COLO829 (cell line): Measurements from ENCODE around the gene RABL2B.

ENCODE experiments used
- DNase-seq: peaks from one replicate; pipeline ENCODE4 v3.0.0; 2012; ENCODE audit warnings: low spot score

The RABL2B gene

GRCh38 chr22:50722048-50722701 lies 61.3 kb downstream of the RABL2B start:
- no peak for DNase-seq

- DNase-seq = no peak
Observed at GRCh38 chr22:50721257-50721844, 62.1 kb downstream of the RABL2B start.

GRCh38 chr22:50720301-50721256 lies 62.9 kb downstream of the RABL2B start:
- no peak for DNase-seq

GRCh38 chr22:50719814-50720300 lies 63.6 kb downstream of the RABL2B start:
- DNase-seq = no peak

- no peak for DNase-seq
Observed at GRCh38 chr22:50718352-50718709, 65.1 kb downstream of the RABL2B start.

- DNase-seq = no peak
Observed at GRCh38 chr22:50717709-50718351, 65.6 kb downstream of the RABL2B start.
